K562 (cell line): ENCODE data around the gene MRPS6. TPM values are rescaled to one million over a fixed set of nuclear protein-coding genes. Genes with fewer than 3 reads are reported as not detected.

Experiments used
- ATAC-seq: fragments of 200-7000 bp; cut with Tn5 transposase; 3 replicates; pipeline ENCODE4 v1.9.1; 2020; ENCODE audit warnings: moderate library complexity
- BruUV-seq: library from RNA; stranded (reverse); fragments of 400-500 nt; replicated peaks from 2 replicates; lab custom pipeline; 2021; lab: Mats Ljungman, UMichigan
- CTCF ChIA-PET: fragments of 300-600 bp; formaldehyde crosslinking; extraction: SDS; loops from one replicate; lab custom pipeline; 2021; ENCODE audit warnings: low intra/inter-chr PET ratio; lab: Yijun Ruan, JAX
- POLR2A ChIA-PET: fragments of 300-600, 350-650 bp; sonication (Branson Sonifier 250); formaldehyde crosslinking; extraction: SDS; loops from one replicate; lab custom pipeline; 2021; ENCODE audit warnings: antibody characterized with exemption, inconsistent platforms; lab: Yijun Ruan, JAX
- DNase-seq, 4 experiments: peaks; one replicate each; pipeline versions ENCODE4 v3.0.0 to v3.0.0-alpha.2; 2011 to 2018; ENCODE audit warnings: low spot score in 3 of 4, mixed read lengths in 3 of 4; ENCODE audit errors: extremely low read depth in 1 of 4
- FAIRE-seq: peaks from 2 replicates; lab custom pipeline; 2011; peaks lifted over from hg19 to GRCh38; lab: Jason Lieb, UNC
- H2AFZ ChIP-seq: 2 replicates; pipeline ENCODE4 v1.6.0; 2011; ENCODE audit warnings: low read depth, low read length, control low read depth, inconsistent platforms
- H3K27ac ChIP-seq: fragments of 200-600 bp; 3 replicates; pipeline ENCODE4 v1.8.0; 2011; ENCODE audit warnings: low read depth, mild to moderate bottlenecking, control low read depth, inconsistent platforms, low read length, moderate library complexity, mixed read lengths; ENCODE audit errors: extremely low read depth
- H3K27me3 ChIP-seq, 2 experiments: fragments of 300-600 bp in 1 of 2; 2 replicates in 1 of 2; 3 replicates in 1 of 2; pipeline versions ENCODE4 v1.6.0 to v1.8.0; 2011; ENCODE audit warnings: inconsistent platforms in 2 of 2, low read length in 2 of 2, mild to moderate bottlenecking in 1 of 2, mixed read lengths in 1 of 2, moderate library complexity in 1 of 2; ENCODE audit not compliant: control insufficient read depth in 2 of 2, insufficient read depth in 2 of 2
- H3K36me3 ChIP-seq: fragments of 300-600 bp; 3 replicates; pipeline ENCODE4 v1.8.0; 2011; ENCODE audit warnings: mild to moderate bottlenecking, low read length, inconsistent platforms; ENCODE audit not compliant: control insufficient read depth, insufficient read depth
- H3K4me1 ChIP-seq, 2 experiments: fragments of 200-600 bp in 1 of 2; replicated peaks in 1 of 2; 2 replicates in 1 of 2; 3 replicates in 1 of 2; pipeline versions ENCODE4 v1.5.1 to v1.8.0; 2011; ENCODE audit warnings: inconsistent platforms in 2 of 2, low read length in 2 of 2, mild to moderate bottlenecking in 1 of 2, mixed read lengths in 1 of 2, moderate library complexity in 1 of 2; ENCODE audit not compliant: control insufficient read depth in 2 of 2, insufficient read depth in 2 of 2
- H3K4me2 ChIP-seq: 2 replicates; pipeline ENCODE4 v1.6.1; 2011; ENCODE audit warnings: low read length, control low read depth, inconsistent platforms, mixed read lengths; ENCODE audit not compliant: insufficient read depth
- H3K4me3 ChIP-seq: fragments of 200-600 bp; sonication (generic), shearing (Covaris generic); 2 replicates; pipeline ENCODE4 v1.5.1; 2016; ENCODE audit warnings: control low read depth, inconsistent platforms
- H3K79me2 ChIP-seq: fragments of 200-600 bp; 3 replicates; pipeline ENCODE4 v1.8.0; 2011; ENCODE audit warnings: low read length, inconsistent platforms; ENCODE audit not compliant: control insufficient read depth, insufficient read depth
- H3K9ac ChIP-seq, 2 experiments: 2 replicates each; pipeline versions ENCODE4 v1.6.0 to v1.6.1; 2011; ENCODE audit warnings: low read depth in 2 of 2, low read length in 2 of 2, control low read depth in 1 of 2, inconsistent platforms in 1 of 2, mild to moderate bottlenecking in 1 of 2, mixed read lengths in 1 of 2; ENCODE audit not compliant: insufficient read depth in 1 of 2
- H3K9me1 ChIP-seq: one replicate; pipeline ENCODE4 v1.6.0; 2011; ENCODE audit warnings: inconsistent platforms, mild to moderate bottlenecking, low read length, moderate library complexity; ENCODE audit not compliant: control insufficient read depth, insufficient read depth
- H3K9me3 ChIP-seq: replicated peaks from 2 replicates; pipeline ENCODE4 v1.5.1; 2011; ENCODE audit warnings: low read depth, low read length, inconsistent platforms; ENCODE audit not compliant: control insufficient read depth, insufficient read depth
- H4K20me1 ChIP-seq: replicated peaks from 2 replicates; pipeline ENCODE4 v1.6.1; 2011; ENCODE audit warnings: low read length, inconsistent platforms, mixed read lengths; ENCODE audit not compliant: control insufficient read depth, insufficient read depth
- BRCA1 ChIP-seq, 2 experiments: fragments of 450-650 bp in 1 of 2; sonication (generic) in 1 of 2; formaldehyde crosslinking in 1 of 2; IDR thresholded peaks; 2 replicates each; pipeline versions ENCODE4 v1.5.0 to v1.6.1; 2017 to 2020; ENCODE audit warnings: mild to moderate bottlenecking in 1 of 2, missing genetic modification reagents in 1 of 2
- FOXJ3 ChIP-seq: sonication (generic); formaldehyde crosslinking; IDR thresholded peaks from 2 replicates; pipeline ENCODE4 v1.4.0; 2020; ENCODE audit warnings: mild to moderate bottlenecking, missing genetic modification reagents
- KLF6 ChIP-seq: fragments of 250-450 bp; sonication (Bioruptor Pico); IDR thresholded peaks from 2 replicates; pipeline ENCODE4 v1.4.0; 2020; ENCODE audit warnings: mild to moderate bottlenecking, moderate library complexity, borderline replicate concordance
- MYBL2 ChIP-seq, 2 experiments: fragments of 450-650 bp in 1 of 2; sonication (generic) in 1 of 2; formaldehyde crosslinking in 1 of 2; IDR thresholded peaks; 2 replicates each; pipeline versions ENCODE4 v1.6.1 to v1.8.1; 2017 to 2022; ENCODE audit warnings: borderline replicate concordance in 1 of 2, inconsistent platforms in 1 of 2, low read depth in 1 of 2, mild to moderate bottlenecking in 1 of 2, missing genetic modification reagents in 1 of 2, moderate library complexity in 1 of 2
- NCOA4 ChIP-seq: fragments of 450-650 bp; IDR thresholded peaks from 2 replicates; pipeline ENCODE4 v1.6.1; 2018; ENCODE audit warnings: mild to moderate bottlenecking; ENCODE audit not compliant: partially characterized antibody
- RBM17 ChIP-seq: fragments of 200-400 bp; formaldehyde crosslinking; IDR thresholded peaks from 2 replicates; pipeline ENCODE4 v1.6.1; 2017; ENCODE audit warnings: low read depth, mild to moderate bottlenecking, low read length, borderline replicate concordance
- SMAD4 ChIP-seq: fragments of 250-450 bp; sonication (Bioruptor Pico); conservative IDR thresholded peaks from 2 replicates; pipeline ENCODE4 v1.8.0; 2021; ENCODE audit warnings: inconsistent platforms, mild to moderate bottlenecking, moderate library complexity
- SMARCE1 ChIP-seq: fragments of 450-650 bp; IDR thresholded peaks from 2 replicates; pipeline ENCODE4 v1.7.1; 2016; ENCODE audit warnings: mild to moderate bottlenecking
- ZBTB12 ChIP-seq: fragments of 250-450 bp; sonication (Bioruptor Pico); IDR thresholded peaks from 2 replicates; pipeline ENCODE4 v1.4.0; 2020
- ZNF311 ChIP-seq: fragments of 250-450 bp; sonication (Bioruptor Pico); IDR thresholded peaks from 2 replicates; pipeline ENCODE4 v1.4.0; 2020; ENCODE audit warnings: mild to moderate bottlenecking, moderate library complexity
- WGBS: fragments of 100-300 bp; shearing (Covaris generic); methylation state at CpG from one replicate; pipeline ENCODE4 v1.1.6; 2016; ENCODE audit warnings: low coverage, mixed read lengths; ENCODE audit not compliant: insufficient coverage; ENCODE audit errors: missing lambda C conversion rate; 5-methylcytosine and 5-hydroxymethylcytosine counted together
- in situ Hi-C: fragments of 300-500 bp; cut with MboI; formaldehyde crosslinking; loops from 4 replicates; pipeline ENCODE4 v1.15.0; 2018; ENCODE audit warnings: inconsistent platforms, mixed read lengths
- intact Hi-C: fragments of 100-400 bp; cut with micrococcal nuclease; formaldehyde crosslinking; loops from 2 replicates; pipeline ENCODE4 v1.14.2; 2022
- polyA plus RNA-seq, 8 experiments: library from polyadenylated mRNA; depleted of rRNA in 4 of 8; stranded (reverse) in 5 of 8; unstranded in 3 of 8; fragments of >200 nt; fragmentation: Nextera tagmentation in 2 of 8; fragmentation: Illumina TruSeq in 1 of 8; extraction: Ambion mirVana in 2 of 8; extraction: Trizol in 1 of 8; gene quantifications; 2 replicates each; pipeline versions ENCODE4 v1.2.1 to v1.2.3, GENCODE V29; 2011 to 2014; ENCODE audit warnings: inconsistent platforms in 1 of 8, missing spikeins in 1 of 8
- total RNA-seq, 7 experiments: library from RNA; depleted of rRNA in 6 of 7; stranded (reverse); fragments of >200 nt in 6 of 7; fragmentation: Illumina TruSeq in 2 of 7; extraction: Trizol in 2 of 7; gene quantifications; 2 replicates each; pipeline versions ENCODE4 v1.2.1 to v1.2.3, GENCODE V29; 2011 to 2021; ENCODE audit warnings: low replicate concordance in 1 of 7

The MRPS6 gene
- total and polyA plus RNA-seq, 9 of the 15 experiments (the other 6 are each of a cell fraction or from before 2014, with no cell fraction given), result 26.1 to 72.0 (median 39.3) TPM

GRCh38 chr21:34128674-34129038, 55.3 kb downstream of the MRPS6 start:
- ATAC-seq, result peak; percentile 12; the same call in 2 of the 3 replicates
- CTCF ChIA-PET, result no interaction called here

More at GRCh38 chr21:34128674-34129038, 55.3 kb downstream of the MRPS6 start:
- TF ChIP-seq FOXJ3 (CRISPR knock-in tag), result no peak
- TF ChIP-seq MYBL2 (IDR thresholded peaks at IDR 0.05; ENCODE audit: low read depth), result no peak
- TF ChIP-seq MYBL2 (CRISPR knock-in tag; IDR thresholded peaks at IDR 0.05; ENCODE audit: borderline replicate concordance), result no peak
- TF ChIP-seq RBM17, result no peak
- TF ChIP-seq ZBTB12 (CRISPR knock-in tag), result no peak
- TF ChIP-seq BRCA1 (IDR thresholded peaks at IDR 0.05), result no peak
- TF ChIP-seq BRCA1 (CRISPR knock-in tag; IDR thresholded peaks at IDR 0.05), result no peak
- no peak for TF ChIP-seq NCOA4
- no peak for TF ChIP-seq ZNF311 (CRISPR knock-in tag)
- no peak for TF ChIP-seq KLF6 (CRISPR knock-in tag)
- TF ChIP-seq SMARCE1, result no peak
- no peak for TF ChIP-seq SMAD4 (CRISPR knock-in tag)
- no peak overlapping the region for H3K27ac ChIP-seq
- peaks cover 3% of the 10 kb centered on the region for H3K9me1 ChIP-seq
- POLR2A ChIA-PET, result interaction anchor here (0.9 kb wide), 1 partner anchor 29 kb away, joined by 3 read pairs; no protein-coding TSS in a partner anchor
- H3K79me2 ChIP-seq, result peaks cover 30% of the 10 kb centered on the region
- no peaks in the 10 kb centered on the region for H3K9me3 ChIP-seq
- no peaks in the 10 kb centered on the region for H4K20me1 ChIP-seq
- H3K27me3 ChIP-seq, result no peaks in the 10 kb centered on the region
- no peak overlapping the region for H3K4me2 ChIP-seq
- intact Hi-C loops, result no loop called here
- peak overlapping the region in 1 of 2 experiments; percentile 26; a peak in 1 of 4 replicates for H3K9ac ChIP-seq
- H3K4me3 ChIP-seq, result no peak overlapping the region
- no TSS peak for BruUV-seq
- peaks cover 38% of the 10 kb centered on the region for H3K36me3 ChIP-seq
- FAIRE-seq (no peak), DNase-seq (no peak)
- peaks cover 3 to 17% of the 10 kb centered on the region in 2 experiments; a peak in 3 of 5 replicates for H3K4me1 ChIP-seq
- no peak overlapping the region for H2AFZ ChIP-seq
- 68% methylated on average over 3 of the region's 3 CpGs for WGBS
- in situ Hi-C loops, result no loop called here
